ENCODE results near the gene SGCD. TPM values are rescaled to one million over a fixed set of nuclear protein-coding genes. Genes with fewer than 3 reads are reported as not detected.

Gene SGCD
- total RNA-seq, 1 donor from 2014 or later = 0.64 TPM

GRCh38 chr5:156361436-156362109, 34.6 kb downstream of the SGCD start:
- no peak for DNase-seq (ENCODE audit: low read depth in 2 of 2)

GRCh38 chr5:156363861-156364260, 36.9 kb downstream of the SGCD start:
- no peak for DNase-seq (ENCODE audit: low read depth in 2 of 2)

GRCh38 chr5:156366521-156366920, 39.6 kb downstream of the SGCD start:
- no peak for DNase-seq (ENCODE audit: low read depth in 2 of 2)

GRCh38 chr5:156367597-156367996, 40.6 kb downstream of the SGCD start:
- DNase-seq (ENCODE audit: low read depth in 2 of 2) = no peak

GRCh38 chr5:156375895-156376495, 49.0 kb downstream of the SGCD start:
- no peak for DNase-seq (ENCODE audit: low read depth in 2 of 2)

GRCh38 chr5:156376751-156377150, 49.8 kb downstream of the SGCD start:
- no peak for DNase-seq (ENCODE audit: low read depth in 2 of 2)

GRCh38 chr5:156378159-156378558, 51.2 kb downstream of the SGCD start:
- DNase-seq (ENCODE audit: low read depth in 2 of 2) = no peak

- DNase-seq (ENCODE audit: low read depth in 2 of 2) = no peak
These were observed 52.2 kb downstream of the SGCD start for GRCh38 chr5:156379206-156379605.

- no peak for DNase-seq (ENCODE audit: low read depth in 2 of 2)
These were observed 53.9 kb downstream of the SGCD start for GRCh38 chr5:156380848-156381247.

- DNase-seq (ENCODE audit: low read depth in 2 of 2) = no peak
These were observed 56.7 kb downstream of the SGCD start for GRCh38 chr5:156383510-156384265.

GRCh38 chr5:156385416-156385815, 58.5 kb downstream of the SGCD start:
- no peak for DNase-seq (ENCODE audit: low read depth in 2 of 2)

- DNase-seq (ENCODE audit: low read depth in 2 of 2) = no peak
These were observed 60.0 kb downstream of the SGCD start for GRCh38 chr5:156386976-156387375.

- no peak for DNase-seq (ENCODE audit: low read depth in 2 of 2)
These were observed 60.4 kb downstream of the SGCD start for GRCh38 chr5:156387391-156387790.

- no peak for DNase-seq (ENCODE audit: low read depth in 2 of 2)
These were observed 61.3 kb downstream of the SGCD start for GRCh38 chr5:156388233-156388632.

GRCh38 chr5:156391139-156391538, 64.2 kb downstream of the SGCD start:
- no peak for DNase-seq (ENCODE audit: low read depth in 2 of 2)

- no peak for DNase-seq (ENCODE audit: low read depth in 2 of 2)
These were observed 67.0 kb downstream of the SGCD start for GRCh38 chr5:156393980-156394379.

GRCh38 chr5:156394642-156395305, 67.8 kb downstream of the SGCD start:
- DNase-seq (ENCODE audit: low read depth in 2 of 2) = no peak

GRCh38 chr5:156395306-156395675, 68.3 kb downstream of the SGCD start:
- no peak for DNase-seq (ENCODE audit: low read depth in 2 of 2)

- no peak for DNase-seq (ENCODE audit: low read depth in 2 of 2)
These were observed 69.3 kb downstream of the SGCD start for GRCh38 chr5:156396063-156396829.

GRCh38 chr5:156396830-156397081, 69.8 kb downstream of the SGCD start:
- no peak for DNase-seq (ENCODE audit: low read depth in 2 of 2)

GRCh38 chr5:156399323-156399722, 72.4 kb downstream of the SGCD start:
- DNase-seq (ENCODE audit: low read depth in 2 of 2) = no peak
